PC-3 (cell line): ENCODE data around the gene P2RY11. TPM values are rescaled to one million over a fixed set of nuclear protein-coding genes. Genes with fewer than 3 reads are reported as not detected.

Experiments used
- ATAC-seq: fragments of 200-7000 bp; cut with Tn5 transposase; 2 replicates; pipeline ENCODE4 v1.9.1; 2020; ENCODE audit warnings: mild to moderate bottlenecking, moderate library complexity
- BruUV-seq: library from RNA; stranded (reverse); fragments of 400-500 nt; replicated peaks from 2 replicates; lab custom pipeline; 2021; lab: Mats Ljungman, UMichigan
- CTCF ChIA-PET: fragments of 300-600 bp; sonication (Branson Sonifier 250); formaldehyde crosslinking; loops from one replicate; lab custom pipeline; 2022; ENCODE audit warnings: antibody characterized with exemption; lab: Charles Lee
- POLR2A ChIA-PET: fragments of 300-600 bp; sonication (Branson Sonifier 250); formaldehyde crosslinking; loops from one replicate; lab custom pipeline; 2022; ENCODE audit warnings: antibody characterized with exemption; ENCODE audit not compliant: unreplicated experiment; lab: Charles Lee
- DNase-seq: peaks from one replicate; pipeline ENCODE4 v3.0.0-alpha.2; 2015
- H2AFZ ChIP-seq: fragments of 300-600 bp; sonication (generic); 2 replicates; pipeline ENCODE4 v1.6.0; 2016; ENCODE audit warnings: antibody characterized with exemption, low read length
- H3F3A ChIP-seq: fragments of 300-600 bp; sonication (generic); one replicate; pipeline ENCODE4 v1.6.0; 2017; ENCODE audit warnings: antibody characterized with exemption, low read length, control low read depth, mild to moderate bottlenecking; ENCODE audit not compliant: unreplicated experiment
- H3K27ac ChIP-seq: fragments of 300-600 bp; sonication (generic); 2 replicates; pipeline ENCODE4 v1.5.1; 2016; ENCODE audit warnings: mild to moderate bottlenecking, low read length
- H3K27me3 ChIP-seq: fragments of 300-600 bp; sonication (generic); 2 replicates; pipeline ENCODE4 v1.6.1; 2016; ENCODE audit warnings: low read length, mixed read lengths
- H3K36me3 ChIP-seq: fragments of 300-600 bp; sonication (generic); 2 replicates; pipeline ENCODE4 v1.6.1; 2016; ENCODE audit warnings: low read depth, mixed run types, low read length, mixed read lengths
- H3K4me1 ChIP-seq: fragments of 300-600 bp; sonication (generic); 2 replicates; pipeline ENCODE4 v1.5.1; 2016; ENCODE audit warnings: low read length; ENCODE audit not compliant: insufficient read depth
- H3K4me2 ChIP-seq: fragments of 300-600 bp; sonication (generic); 2 replicates; pipeline ENCODE4 v1.6.0; 2016; ENCODE audit warnings: low read length
- H3K4me3 ChIP-seq: fragments of 300-600 bp; sonication (generic); 2 replicates; pipeline ENCODE4 v1.5.1; 2016; ENCODE audit warnings: mild to moderate bottlenecking, low read length, mixed read lengths
- H3K79me2 ChIP-seq: fragments of 300-600 bp; sonication (generic); 2 replicates; pipeline ENCODE4 v1.6.1; 2017; ENCODE audit warnings: low read length, mixed read lengths
- H3K9ac ChIP-seq: fragments of 300-600 bp; sonication (generic); 2 replicates; pipeline ENCODE4 v1.6.0; 2016; ENCODE audit warnings: mild to moderate bottlenecking, low read length
- H3K9me2 ChIP-seq: fragments of 300-600 bp; sonication (generic); replicated peaks from 2 replicates; pipeline ENCODE4 v1.6.1; 2016; ENCODE audit warnings: mixed run types, low read length, mixed read lengths
- H3K9me3 ChIP-seq: fragments of 300-600 bp; sonication (generic); 2 replicates; pipeline ENCODE4 v1.6.1; 2016; ENCODE audit warnings: low read length, mixed read lengths
- H4K20me1 ChIP-seq: fragments of 300-600 bp; sonication (generic); 2 replicates; pipeline ENCODE4 v1.6.1; 2016; ENCODE audit warnings: low read length, mixed read lengths
- EZH2 ChIP-seq: fragments of 300-600 bp; sonication (generic); IDR thresholded peaks from one replicate; pipeline ENCODE4 v1.6.1; 2017; ENCODE audit warnings: antibody characterized with exemption, mild to moderate bottlenecking, low read length; ENCODE audit not compliant: unreplicated experiment
- EZH2phosphoT487 ChIP-seq: fragments of 300-600 bp; sonication (generic); IDR thresholded peaks from 2 replicates; pipeline ENCODE4 v1.6.1; 2018; ENCODE audit warnings: mild to moderate bottlenecking, antibody characterized with exemption, low read length, borderline replicate concordance
- intact Hi-C: fragments of 100-400 bp; cut with micrococcal nuclease; formaldehyde crosslinking; loops from 2 replicates; pipeline ENCODE4 v1.9.0; 2023
- total RNA-seq: library from RNA; depleted of rRNA; stranded (reverse); fragments of >200 nt; gene quantifications from 2 replicates; pipeline ENCODE4 v1.2.3, GENCODE V29; 2014
- TF ChIP-seq, protein P1 (sequence below): fragments of 300-600 bp; sonication (generic); conservative IDR thresholded peaks from 2 replicates; pipeline ENCODE4 v1.5.1; 2017; ENCODE audit warnings: antibody characterized with exemption, low read depth, mild to moderate bottlenecking, low read length

P2RY11 gene
- total RNA-seq, 1 experiment from 2014 or later: 11.1 TPM

DNA sequence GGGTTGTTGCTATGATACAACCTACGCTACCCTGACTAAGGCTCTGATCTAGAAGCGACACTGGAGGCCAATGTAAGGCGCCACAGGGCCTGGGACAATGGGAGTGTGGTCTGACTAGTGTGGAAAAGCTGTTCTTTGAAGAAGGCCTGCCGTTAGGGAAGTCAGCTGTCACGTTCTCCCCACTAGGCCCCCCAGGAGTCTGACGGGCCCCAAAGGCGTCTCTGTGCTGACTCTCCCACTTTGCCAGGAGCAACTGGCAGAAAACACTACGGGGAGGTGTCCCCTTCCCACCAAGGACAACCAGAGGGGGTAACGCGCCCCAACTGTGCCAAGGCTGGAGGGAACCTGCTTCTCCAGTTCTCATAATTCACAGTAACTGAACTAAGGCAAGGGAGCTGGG is 33.5 kb downstream of the P2RY11 start:
- CTCF ChIA-PET: no interaction called here
- no peaks in the 10 kb centered on the region for H3K79me2 ChIP-seq
- no peak overlapping the region for H3K4me2 ChIP-seq
- H3K36me3 ChIP-seq: peaks cover 79% of the 10 kb centered on the region
- DNase-seq (no peak), ATAC-seq (no peak)
- POLR2A ChIA-PET: no interaction called here
- H3K27ac ChIP-seq: no peak overlapping the region
- H2AFZ ChIP-seq: no peak overlapping the region
- BruUV-seq: no TSS peak
- intact Hi-C loops: no loop called here
- H3K9me2 ChIP-seq: no peaks in the 10 kb centered on the region
- H3K9me3 ChIP-seq: no peaks in the 10 kb centered on the region
- no peaks in the 10 kb centered on the region for H3K4me1 ChIP-seq
- H3F3A ChIP-seq: no peaks in the 10 kb centered on the region
- no peak overlapping the region for H3K9ac ChIP-seq
- no peaks in the 10 kb centered on the region for H3K27me3 ChIP-seq
- H4K20me1 ChIP-seq: no peaks in the 10 kb centered on the region
- no peak overlapping the region for H3K4me3 ChIP-seq
- TF ChIP-seq EZH2phosphoT487 (no peak), EZH2 (no peak)
- TF ChIP-seq, protein P1, sequence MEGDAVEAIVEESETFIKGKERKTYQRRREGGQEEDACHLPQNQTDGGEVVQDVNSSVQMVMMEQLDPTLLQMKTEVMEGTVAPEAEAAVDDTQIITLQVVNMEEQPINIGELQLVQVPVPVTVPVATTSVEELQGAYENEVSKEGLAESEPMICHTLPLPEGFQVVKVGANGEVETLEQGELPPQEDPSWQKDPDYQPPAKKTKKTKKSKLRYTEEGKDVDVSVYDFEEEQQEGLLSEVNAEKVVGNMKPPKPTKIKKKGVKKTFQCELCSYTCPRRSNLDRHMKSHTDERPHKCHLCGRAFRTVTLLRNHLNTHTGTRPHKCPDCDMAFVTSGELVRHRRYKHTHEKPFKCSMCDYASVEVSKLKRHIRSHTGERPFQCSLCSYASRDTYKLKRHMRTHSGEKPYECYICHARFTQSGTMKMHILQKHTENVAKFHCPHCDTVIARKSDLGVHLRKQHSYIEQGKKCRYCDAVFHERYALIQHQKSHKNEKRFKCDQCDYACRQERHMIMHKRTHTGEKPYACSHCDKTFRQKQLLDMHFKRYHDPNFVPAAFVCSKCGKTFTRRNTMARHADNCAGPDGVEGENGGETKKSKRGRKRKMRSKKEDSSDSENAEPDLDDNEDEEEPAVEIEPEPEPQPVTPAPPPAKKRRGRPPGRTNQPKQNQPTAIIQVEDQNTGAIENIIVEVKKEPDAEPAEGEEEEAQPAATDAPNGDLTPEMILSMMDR: no peak

DNA sequence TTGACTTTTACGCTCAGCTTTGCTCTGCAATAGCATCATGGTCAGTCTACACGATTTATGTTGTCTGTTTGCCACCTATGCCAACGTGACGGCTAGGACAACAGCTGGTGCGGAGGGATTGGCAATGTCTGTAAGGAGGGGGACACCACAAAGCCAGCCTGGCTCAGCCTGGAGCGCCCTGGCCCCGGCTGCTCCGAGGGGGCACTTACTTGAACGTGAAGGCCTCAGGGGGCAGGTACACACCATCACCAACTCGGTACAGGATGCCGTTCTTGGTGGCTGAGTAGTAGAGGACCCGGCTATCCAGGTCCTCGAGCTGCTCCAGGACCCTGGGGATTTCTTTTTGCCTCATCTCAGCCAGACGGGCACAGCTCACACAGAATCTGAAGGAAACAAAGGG is 34.6 kb downstream of the P2RY11 start:
- CTCF ChIA-PET: interaction anchor here (0.6 kb wide), 1 partner anchor 118 kb away, joined by 8 read pairs; no protein-coding TSS in a partner anchor
- TF ChIP-seq, protein P1: no peak
- TF ChIP-seq EZH2phosphoT487 (no peak), EZH2 (no peak)
- H3K36me3 ChIP-seq: peaks cover 82% of the 10 kb centered on the region

DNA sequence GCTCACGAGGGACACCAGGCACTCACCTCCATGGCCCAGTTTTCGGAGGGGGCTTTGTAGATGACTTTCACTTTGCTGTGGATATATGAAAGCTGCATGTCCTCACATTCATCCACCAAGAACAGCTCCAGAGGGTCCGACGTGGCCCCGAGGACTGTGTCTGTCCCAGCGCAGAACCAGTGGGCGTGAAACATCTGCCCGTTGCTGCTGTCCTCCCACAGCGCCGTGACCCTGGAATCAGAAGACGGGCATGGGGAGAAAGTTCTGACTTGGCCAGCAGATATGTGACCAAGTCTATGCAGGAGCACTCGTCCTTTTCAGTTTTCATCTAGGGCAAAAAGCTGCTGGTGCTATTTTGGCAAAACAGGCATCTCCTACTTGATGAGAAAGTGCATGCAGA is 37.9 kb downstream of the P2RY11 start:
- H3K27me3 ChIP-seq: no peaks in the 10 kb centered on the region
- H3K79me2 ChIP-seq: no peaks in the 10 kb centered on the region
- CTCF ChIA-PET: no interaction called here
- DNase-seq: no peak
- H4K20me1 ChIP-seq: 0 out of 2 replicates have a peak, but pooled peaks cover 6% of the 10 kb centered on the region
- TF ChIP-seq, protein P1: no peak
- H3K4me1 ChIP-seq: no peaks in the 10 kb centered on the region
- H3K9ac ChIP-seq: no peak overlapping the region
- no peak overlapping the region for H3K4me2 ChIP-seq
- peaks cover 80% of the 10 kb centered on the region for H3K36me3 ChIP-seq
- BruUV-seq: TSS peak; percentile 15
- ATAC-seq: no peak
- H3K4me3 ChIP-seq: no peak overlapping the region
- intact Hi-C loops: no loop called here
- H3K9me2 ChIP-seq: no peaks in the 10 kb centered on the region
- no peaks in the 10 kb centered on the region for H3K9me3 ChIP-seq
- H3F3A ChIP-seq: no peaks in the 10 kb centered on the region
- no peak overlapping the region for H3K27ac ChIP-seq
- H2AFZ ChIP-seq: no peak overlapping the region
- POLR2A ChIA-PET: no interaction called here

More for the DNA sequence above, 34.6 kb downstream of the P2RY11 start:
- Histone ChIP-seq H3K4me2 (no peak overlapping the region), H4K20me1 (no peaks in the 10 kb centered on the region), H3K9ac (no peak overlapping the region), H3K27me3 (no peaks in the 10 kb centered on the region), H3K27ac (no peak overlapping the region), H2AFZ (no peak overlapping the region), H3K79me2 (no peaks in the 10 kb centered on the region), H3F3A (no peaks in the 10 kb centered on the region), H3K9me3 (no peaks in the 10 kb centered on the region), H3K9me2 (no peaks in the 10 kb centered on the region), H3K4me3 (no peak overlapping the region), H3K4me1 (no peaks in the 10 kb centered on the region)
- no peak for DNase-seq
- POLR2A ChIA-PET: interaction anchor here (0.5 kb wide), 1 partner anchor 68 kb away, joined by 9 read pairs; no protein-coding TSS in a partner anchor
- intact Hi-C loops: no loop called here
- no TSS peak for BruUV-seq
- no peak for ATAC-seq
